ENCODE data around the gene SPRR2A. TPM values are rescaled to one million over a fixed set of nuclear protein-coding genes. Genes with fewer than 3 reads are reported as not detected.
A peak's percentile ranks its signal among the peaks of the same experiment; 100 is the strongest.

SPRR2A gene
- 5,244 TPM for total RNA-seq

GRCh38 chr1:153057375-153057774, at the start of gene SPRR2A:
TSS of gene SPRR2A (minus strand) at chr1:153057512. CDS start at chr1:153056735, 777 bp downstream.
- peak; percentile 83 for ATAC-seq

- peak; percentile 98 for ATAC-seq
Observed at GRCh38 chr1:153100245-153100644, 42.9 kb upstream of the SPRR2A start.

GRCh38 chr1:153099461-153100045, 42.2 kb upstream of the SPRR2A start:
- ATAC-seq = no peak

GRCh38 chr1:153095764-153096163, 38.5 kb upstream of the SPRR2A start:
- ATAC-seq = no peak

- ATAC-seq = peak; percentile 82
Observed at GRCh38 chr1:153094426-153094825, 37.1 kb upstream of the SPRR2A start, which contains the start of gene SPRR2E. TSS of gene SPRR2E (minus strand) at chr1:153094526. CDS start at chr1:153093751, 775 bp downstream.

GRCh38 chr1:153087652-153088051, 30.3 kb upstream of the SPRR2A start:
- ATAC-seq = no peak

- ATAC-seq = peak; percentile 74
Observed at GRCh38 chr1:153081736-153082135, 24.4 kb upstream of the SPRR2A start.

GRCh38 chr1:153072806-153073726, 15.8 kb upstream of the SPRR2A start:
- no peak for ATAC-seq

GRCh38 chr1:153071511-153071910, 14.2 kb upstream of the SPRR2A start, which contains the start of gene SPRR2B:
TSS of gene SPRR2B (minus strand) at chr1:153071611. CDS start at chr1:153070839, 772 bp downstream.
- peak; percentile 79 for ATAC-seq

GRCh38 chr1:153070243-153070642, 12.9 kb upstream of the SPRR2A start:
- no peak for ATAC-seq

GRCh38 chr1:153058826-153059784, 1.8 kb upstream of the SPRR2A start:
- ATAC-seq = no peak

GRCh38 chr1:153058154-153058553, 842 bp upstream of the SPRR2A start:
- no peak for ATAC-seq

- peak; percentile 7 for ATAC-seq
Observed at GRCh38 chr1:153056111-153056510, 1.2 kb downstream of the SPRR2A start.

- ATAC-seq = peak; percentile 30
Observed at GRCh38 chr1:153049211-153049610, 8.1 kb downstream of the SPRR2A start.

GRCh38 chr1:153040950-153041631, 16.2 kb downstream of the SPRR2A start, which contains the start of gene SPRR2D:
TSS of gene SPRR2D (minus strand) at chr1:153041120. CDS start at chr1:153040346, 774 bp downstream.
- peak; percentile 89 for ATAC-seq

- no peak for ATAC-seq
Observed at GRCh38 chr1:153035211-153035610, 22.1 kb downstream of the SPRR2A start.

- peak; percentile 87 for ATAC-seq
Observed at GRCh38 chr1:153032677-153033308, 24.5 kb downstream of the SPRR2A start.

GRCh38 chr1:153032073-153032472, 25.2 kb downstream of the SPRR2A start:
- no peak for ATAC-seq

- ATAC-seq = peak; percentile 82
Observed at GRCh38 chr1:153030895-153031294, 26.4 kb downstream of the SPRR2A start, which contains the start of gene SPRR1B. TSS of gene SPRR1B (plus strand) at chr1:153031203. CDS start at chr1:153032346, 1,143 bp downstream.

- ATAC-seq = no peak
Observed at GRCh38 chr1:153028766-153029165, 28.5 kb downstream of the SPRR2A start.

- peak; percentile 30 for ATAC-seq
Observed at GRCh38 chr1:153025797-153026196, 31.5 kb downstream of the SPRR2A start.
